Activated T-cell treated with anti-CD3 and anti-CD28 coated beads, Interleukin-2, amount 50 U/mL, for 1 hour (primary cell): ENCODE data around the gene NOC3L.
"Not testable (repeated sequence)": the region's sequence is repeated elsewhere in the genome, so short reads cannot be mapped to it uniquely, and the experiment has no call there.

Experiments
- DNase-seq: peaks from one replicate; pipeline ENCODE4 v3.0.0-alpha.2; 2020

Gene NOC3L, protein sequence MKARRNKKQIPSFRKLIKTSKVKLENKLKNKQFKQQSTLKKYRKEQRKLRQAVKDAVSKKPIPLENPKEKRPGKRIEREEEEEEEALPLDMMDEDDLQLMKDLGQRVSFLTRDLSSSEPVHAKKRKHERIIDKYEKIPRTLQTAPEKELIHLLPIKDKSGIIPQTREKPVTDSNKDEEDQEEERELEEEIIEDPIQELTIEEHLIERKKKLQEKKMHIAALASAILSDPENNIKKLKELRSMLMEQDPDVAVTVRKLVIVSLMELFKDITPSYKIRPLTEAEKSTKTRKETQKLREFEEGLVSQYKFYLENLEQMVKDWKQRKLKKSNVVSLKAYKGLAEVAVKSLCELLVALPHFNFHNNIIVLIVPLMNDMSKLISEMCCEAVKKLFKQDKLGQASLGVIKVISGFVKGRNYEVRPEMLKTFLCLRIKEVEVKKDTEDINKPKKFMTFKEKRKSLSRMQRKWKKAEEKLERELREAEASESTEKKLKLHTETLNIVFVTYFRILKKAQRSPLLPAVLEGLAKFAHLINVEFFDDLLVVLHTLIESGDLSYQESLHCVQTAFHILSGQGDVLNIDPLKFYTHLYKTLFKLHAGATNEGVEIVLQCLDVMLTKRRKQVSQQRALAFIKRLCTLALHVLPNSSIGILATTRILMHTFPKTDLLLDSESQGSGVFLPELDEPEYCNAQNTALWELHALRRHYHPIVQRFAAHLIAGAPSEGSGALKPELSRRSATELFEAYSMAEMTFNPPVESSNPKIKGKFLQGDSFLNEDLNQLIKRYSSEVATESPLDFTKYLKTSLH

DNA sequence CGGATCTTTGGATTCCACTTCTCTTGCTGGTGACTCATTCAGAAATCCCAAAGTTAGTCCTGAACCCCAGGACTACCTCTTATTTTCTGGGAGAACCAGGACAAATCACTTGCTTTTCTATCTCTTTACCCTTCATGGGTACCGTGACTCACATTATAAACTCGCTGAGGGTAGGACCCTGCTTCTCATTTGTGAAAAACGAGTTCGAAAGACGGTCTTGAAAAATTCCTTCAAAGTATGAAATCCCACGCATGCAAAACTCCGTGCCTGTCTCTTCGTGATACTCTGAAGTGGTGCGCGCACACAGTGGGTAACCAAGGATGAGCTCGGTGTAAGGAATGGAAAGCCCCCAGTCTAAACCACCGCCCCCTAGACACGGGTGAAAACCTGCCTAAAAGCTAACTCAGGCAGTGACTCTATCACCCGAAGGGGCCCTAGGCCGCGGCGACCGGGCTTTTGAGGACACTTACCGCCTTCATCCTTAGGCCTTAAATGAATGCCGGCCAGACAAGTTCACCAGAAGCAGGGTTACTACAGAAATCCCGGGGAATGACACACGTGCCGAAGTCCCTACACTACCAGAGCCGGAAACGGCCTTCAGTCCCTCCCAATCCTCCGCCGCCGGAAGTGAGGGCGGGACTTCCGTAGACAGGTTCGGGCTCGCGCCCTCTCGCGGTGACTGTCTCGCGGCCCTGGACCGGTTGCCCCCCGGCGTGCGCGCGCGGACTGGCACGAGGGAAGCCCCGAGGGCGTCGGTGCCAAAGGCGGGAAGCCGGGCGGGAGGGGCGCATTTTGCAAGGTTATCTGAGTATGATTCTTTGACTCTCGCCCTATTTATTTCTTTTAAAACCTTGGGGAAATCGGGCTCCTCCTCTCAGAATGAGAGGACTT lies at the start of gene NOC3L:
Gene NOC3L, minus strand, starts transcription at position 580 of the 891 bp plus-strand sequence. Its CDS starts 101 bp downstream, at position 479.
- peak; percentile 94 for DNase-seq

DNA sequence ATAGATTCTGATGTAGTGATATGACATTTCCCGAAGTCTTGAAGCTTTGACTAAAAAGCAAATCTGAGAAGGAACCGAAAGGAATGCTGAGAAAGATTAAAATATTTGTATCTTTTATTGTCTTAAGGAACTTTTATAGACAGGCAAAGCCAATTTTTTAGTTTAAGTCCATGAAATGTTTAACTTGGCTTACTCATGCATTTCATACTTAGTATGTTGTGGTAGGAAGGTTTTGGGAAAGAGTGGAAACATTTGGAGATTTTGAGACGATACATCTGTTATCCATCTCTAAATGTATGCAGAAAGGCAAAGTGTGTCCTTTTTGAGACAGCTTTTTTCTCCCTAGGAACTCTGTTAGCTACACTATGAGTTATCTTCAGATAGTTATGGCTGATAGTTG lies 49.7 kb upstream of the NOC3L start:
- no peak for DNase-seq

DNA sequence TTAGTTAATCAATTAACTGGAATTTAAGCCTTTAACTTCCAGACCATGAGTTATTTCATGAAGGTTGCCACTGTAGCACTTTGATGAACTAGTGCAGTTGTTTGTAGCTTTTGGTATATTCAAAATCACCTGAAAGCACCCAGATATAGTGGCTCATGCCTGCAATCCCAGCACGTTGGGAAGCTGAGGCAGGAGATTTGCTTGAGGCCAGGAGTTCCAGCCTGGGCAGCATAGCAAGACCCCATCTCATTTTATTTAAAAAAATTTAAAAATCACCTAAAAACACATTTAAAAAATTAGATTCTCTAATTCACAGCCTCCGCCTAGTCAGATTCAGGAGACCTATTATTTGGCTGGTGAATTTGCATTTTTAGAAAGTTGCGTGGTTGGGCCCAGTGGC lies 48.6 kb upstream of the NOC3L start:
- DNase-seq: no peak

DNA sequence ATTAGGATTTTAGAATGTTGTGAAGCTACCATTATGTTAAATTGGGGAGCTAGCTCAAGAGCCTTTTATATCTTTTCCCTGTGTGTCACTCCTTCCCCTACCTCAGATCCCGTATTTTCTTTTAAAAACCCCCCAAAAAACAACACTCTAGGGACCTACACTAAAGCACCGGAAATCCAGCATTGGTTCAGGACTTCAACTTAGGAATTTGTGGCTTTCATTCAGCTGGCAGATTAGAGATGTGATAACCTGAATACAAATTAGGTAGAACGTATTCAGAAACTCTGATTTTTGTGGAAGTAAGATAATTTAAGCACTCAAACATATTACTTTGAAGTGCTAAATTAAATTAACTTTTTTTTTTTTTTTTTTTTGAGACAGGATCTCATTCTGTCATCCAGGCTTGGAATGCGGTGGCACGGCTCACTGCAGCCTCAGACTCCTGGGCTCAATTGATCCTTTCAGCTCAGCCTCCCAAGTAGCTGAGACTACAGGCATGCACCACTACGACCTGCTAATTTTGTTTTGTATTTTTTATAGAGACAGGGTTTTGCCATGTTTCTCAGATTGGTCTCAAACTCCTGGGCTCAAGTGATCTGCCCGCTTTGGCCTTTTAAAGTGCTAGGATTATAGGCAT lies 46.4 kb upstream of the NOC3L start:
- DNase-seq: no peak

DNA sequence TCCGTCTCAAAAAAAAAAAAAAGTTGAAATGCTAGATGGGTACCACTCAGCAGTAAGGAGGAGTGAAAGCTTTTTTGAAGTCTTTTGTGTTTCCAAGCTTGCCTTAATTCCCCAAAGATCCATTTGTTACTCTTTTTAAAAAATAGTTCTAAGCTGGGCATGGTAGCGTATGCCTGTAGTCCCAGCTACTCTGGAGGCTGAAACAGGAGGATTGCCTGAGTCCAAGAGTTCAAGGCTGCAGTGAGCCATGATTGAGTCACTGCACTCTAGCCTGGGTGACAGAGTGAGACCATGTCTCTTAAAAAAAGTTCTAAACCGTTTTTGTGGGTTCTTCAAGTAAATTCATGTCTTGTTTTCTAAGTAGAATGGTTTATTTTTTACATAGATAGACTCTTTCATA lies 44.9 kb upstream of the NOC3L start:
- no peak for DNase-seq

DNA sequence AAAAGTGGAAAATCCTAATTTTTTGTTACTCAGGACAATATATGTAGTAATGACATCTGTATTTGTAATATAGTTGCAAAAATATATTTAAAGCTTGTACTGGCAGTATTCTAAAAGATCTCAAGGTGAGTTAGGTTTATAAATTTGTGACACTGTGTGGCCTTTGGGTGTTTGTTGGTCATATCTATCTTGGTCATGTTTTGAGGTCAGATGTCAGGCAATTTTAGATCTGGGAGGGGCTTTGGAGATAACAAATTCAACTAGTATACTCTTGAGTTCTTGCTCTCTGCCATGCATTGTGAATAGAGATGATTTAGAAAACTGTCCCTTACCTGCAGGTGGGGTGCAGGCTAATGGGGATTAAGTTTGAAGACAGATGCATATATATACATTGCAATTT lies 42.7 kb upstream of the NOC3L start:
- no peak for DNase-seq

DNA sequence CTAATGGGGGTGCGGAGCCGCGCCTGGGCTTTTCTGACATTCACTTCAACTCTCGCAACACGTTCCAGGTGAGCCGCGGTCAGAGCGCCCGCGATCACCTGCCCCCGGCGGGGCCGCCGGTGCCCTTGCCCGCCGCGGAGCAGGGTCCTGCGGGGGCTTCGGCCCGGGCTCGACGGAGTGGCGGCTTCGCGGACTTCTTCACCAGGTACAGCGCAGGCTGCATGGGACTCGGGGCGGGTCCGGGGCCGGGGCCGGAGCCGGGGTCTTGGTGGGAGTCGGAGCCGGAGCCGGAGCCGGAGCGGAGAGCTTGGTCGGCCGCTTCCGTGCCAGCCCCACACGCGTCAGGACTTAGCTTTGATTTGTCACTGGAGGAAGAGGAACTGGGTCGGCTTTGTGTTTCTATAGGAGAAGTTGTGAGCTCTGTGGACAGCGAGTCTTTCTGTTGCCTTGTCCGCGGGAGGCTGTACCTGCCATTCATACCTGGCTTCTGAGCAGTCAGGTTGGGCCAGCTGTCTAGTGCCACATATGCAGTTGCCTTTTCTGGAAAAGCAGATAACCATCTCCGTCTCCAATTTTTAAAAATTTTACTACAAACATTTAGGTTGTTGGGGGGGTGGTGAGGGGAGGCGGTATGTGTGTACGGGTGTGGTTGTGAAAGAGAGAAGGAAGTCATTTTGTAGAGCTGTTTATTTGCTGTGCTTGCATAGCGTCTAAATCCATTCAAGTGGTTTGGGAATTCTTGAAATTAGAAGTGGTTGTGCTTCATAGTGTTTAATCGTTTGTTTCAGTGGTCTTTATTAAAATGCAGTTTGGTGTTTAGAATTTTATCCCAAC lies 40.9 kb upstream of the NOC3L start:
- peak; percentile 24 for DNase-seq

DNA sequence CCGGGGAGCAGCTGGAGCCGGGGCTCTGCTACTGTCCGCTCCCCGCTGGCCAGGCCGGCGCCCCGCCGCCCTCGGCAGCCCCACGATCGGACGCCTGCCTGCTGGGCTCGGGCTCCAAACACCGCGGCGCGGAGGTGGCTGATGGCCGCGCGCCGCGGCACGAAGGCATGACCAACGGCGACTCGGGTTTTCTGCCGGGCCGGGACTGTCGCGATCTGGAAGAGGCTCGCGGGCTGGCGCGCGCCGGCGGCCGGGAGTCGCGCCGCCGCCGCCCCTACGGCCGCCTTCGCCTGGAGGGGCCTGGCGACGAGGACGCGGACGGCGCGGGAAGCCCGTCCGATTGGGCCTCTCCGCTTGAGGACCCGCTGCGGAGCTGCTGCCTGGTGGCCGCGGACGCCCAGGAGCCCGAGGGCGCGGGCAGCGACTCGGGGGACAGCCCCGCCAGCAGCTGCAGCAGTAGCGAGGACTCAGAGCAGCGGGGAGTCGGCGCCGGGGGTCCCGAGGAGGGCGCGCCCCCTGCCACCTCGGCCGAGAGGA lies 40.2 kb upstream of the NOC3L start:
- peak; percentile 35 for DNase-seq

DNA sequence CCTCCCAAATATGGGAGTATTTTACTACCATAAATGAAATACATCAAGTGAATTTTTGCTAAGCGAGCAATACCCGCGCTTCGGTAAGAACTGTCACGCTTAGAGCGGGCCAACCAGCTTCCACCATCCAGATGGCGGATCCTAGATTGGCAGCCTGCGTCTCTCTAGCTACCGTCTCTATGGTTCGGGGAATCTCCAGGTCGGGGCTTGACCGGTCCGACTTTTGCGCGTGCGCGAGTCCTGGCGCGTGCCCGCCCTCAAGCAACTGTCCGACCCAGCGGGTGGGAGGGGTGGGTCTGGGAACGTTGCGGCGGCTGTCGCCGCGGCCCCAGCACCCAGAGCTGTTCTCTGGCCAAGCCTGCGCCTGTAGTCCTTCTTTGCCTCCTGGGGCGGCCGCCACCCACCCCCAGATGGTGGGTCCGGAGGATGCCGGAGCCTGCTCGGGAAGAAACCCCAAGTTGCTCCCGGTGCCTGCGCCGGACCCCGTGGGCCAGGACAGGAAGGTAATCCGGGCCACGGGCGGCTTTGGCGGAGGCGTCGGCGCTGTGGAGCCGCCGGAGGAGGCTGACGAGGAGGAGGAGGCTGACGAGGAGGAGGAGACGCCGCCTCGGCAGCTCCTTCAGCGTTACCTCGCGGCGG lies 39.6 kb upstream of the NOC3L start, which contains the start of gene TBC1D12:
Gene TBC1D12, plus strand, starts transcription at position 338 of the 639 bp plus-strand sequence. Its CDS starts 73 bp downstream, at position 411.
- no peak for DNase-seq

DNA sequence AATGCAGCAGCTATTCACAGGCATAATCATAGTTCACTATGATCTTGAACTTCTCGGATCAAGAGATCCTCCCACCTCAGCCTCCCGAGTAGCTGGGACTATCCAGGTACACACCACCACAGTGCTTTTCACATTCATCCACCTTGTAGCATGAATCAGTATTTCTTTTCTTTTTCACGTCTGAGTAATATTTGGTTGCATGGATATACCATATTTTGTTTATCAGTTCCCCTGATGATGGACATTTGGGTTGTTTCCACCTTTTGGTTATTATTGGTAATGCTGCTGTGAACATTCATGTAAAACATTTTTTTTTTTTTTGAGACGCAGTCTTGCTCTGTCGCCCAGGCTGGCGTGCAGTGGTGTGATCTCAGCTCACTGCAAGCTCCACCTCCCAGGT lies 36.0 kb upstream of the NOC3L start:
- no peak for DNase-seq

DNA sequence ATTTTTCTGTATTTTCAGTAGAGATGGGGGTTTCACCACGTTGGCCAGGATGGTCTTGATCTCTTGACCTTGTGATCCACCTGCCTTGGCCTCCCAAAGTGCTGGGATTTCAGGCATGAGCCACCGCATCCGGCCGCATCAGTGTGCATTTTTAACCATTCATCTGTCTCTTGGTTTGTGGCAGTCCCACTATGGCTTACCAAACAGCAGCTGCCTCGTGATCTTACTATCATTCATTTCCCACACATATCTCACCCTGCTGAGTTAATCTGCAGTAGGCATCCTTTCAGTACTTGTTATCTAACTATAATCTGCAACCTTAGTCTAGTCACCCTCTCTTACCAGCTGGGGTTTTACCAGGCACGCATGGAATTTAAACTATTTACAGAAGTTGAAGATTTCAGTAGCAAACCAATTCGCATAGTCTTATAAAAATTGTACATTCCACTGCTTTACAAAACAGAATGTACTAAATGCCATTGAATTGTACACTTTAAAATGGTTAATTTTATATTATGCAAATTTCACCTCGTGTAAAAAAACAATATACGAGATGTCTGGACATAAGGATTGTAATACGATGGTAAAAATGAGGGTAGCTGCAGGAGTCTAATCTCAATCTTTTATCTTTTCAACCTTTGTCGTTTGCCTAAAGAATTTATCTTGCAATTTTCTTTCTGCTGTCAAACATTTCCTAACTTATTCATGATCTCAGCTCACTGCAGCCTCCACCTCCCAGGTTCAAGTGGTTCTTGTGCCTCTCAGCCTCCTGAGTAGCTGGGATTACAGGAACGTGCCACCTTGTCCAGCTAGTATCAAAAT lies 35.0 kb upstream of the NOC3L start:
- no peak for DNase-seq

DNA sequence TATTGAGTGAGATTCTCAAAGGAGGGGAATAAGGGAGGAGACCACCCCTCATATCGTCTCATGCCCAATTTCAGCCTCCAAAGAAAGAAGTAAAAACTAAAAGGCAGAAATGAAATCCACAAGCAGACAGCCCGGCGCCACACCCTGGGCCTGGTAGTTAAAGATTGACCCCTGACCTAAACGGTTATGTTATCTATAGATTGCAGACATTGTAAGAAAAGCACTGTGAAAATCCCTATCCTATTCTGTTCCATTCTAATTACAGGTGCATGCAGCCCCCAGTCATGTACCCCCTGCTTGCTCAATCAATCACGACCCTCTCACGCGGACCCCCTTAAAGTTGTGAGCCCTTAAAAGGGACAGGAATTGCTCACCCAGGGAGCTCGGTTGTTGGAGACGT lies 29.4 kb upstream of the NOC3L start:
- DNase-seq: not testable (repeated sequence)

DNA sequence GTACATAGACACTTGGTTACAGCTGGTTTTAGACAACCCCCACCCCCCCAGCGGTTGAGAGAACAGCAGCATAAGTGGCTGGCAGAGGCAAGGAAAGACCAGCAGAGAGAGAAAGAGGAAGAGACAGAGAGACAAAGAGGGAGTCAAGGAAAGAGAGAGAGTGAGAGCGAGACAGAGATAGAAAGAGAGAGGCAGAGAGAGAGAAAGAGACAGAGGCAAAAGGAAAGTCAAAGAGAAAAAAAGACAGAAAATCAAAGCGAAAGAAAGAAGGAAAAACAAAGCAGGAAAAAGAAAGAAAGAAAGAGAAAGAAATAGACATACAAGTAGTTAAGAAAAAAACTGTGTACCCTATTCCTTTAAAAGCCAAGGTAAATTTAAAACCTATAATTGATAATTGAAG lies 23.0 kb upstream of the NOC3L start:
- not testable (repeated sequence) for DNase-seq

DNA sequence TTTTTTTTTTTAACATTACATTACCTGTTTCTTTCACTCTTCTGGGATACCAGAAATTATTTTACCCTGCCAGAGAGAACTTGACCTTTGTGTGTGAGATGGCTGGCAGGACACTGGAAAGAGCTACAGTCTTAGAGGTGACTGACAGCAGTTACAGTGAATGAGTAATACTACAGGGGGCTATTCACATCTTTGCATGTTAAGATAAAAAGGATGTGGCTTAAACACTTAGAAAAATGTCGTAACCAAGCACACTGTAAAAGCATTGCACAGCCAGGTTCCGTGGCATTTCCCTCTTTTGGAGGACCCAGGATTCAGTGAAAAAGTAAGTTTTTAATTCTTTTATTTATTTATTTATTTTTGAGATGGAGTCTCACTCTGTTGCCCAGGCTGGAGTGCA lies 20.8 kb upstream of the NOC3L start:
- DNase-seq: no peak

DNA sequence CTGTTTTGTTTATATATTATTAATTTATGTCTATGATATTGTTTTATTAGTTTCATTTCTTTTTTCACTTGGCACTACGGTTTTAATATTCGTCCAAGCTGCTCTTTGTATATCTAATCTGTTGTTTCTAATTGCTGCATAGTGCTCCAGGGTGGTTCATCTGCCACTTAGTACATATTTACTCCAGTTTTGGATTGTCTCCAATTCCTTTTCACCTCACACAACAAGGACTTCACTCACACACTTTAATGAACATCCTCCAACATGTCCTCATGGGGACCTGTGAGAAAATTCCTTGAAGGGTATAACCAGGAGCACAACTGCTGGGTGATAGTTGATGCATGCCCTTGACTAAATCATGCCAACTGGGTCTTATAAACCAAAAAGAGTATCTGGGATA lies 14.1 kb upstream of the NOC3L start:
- DNase-seq: no peak

DNA sequence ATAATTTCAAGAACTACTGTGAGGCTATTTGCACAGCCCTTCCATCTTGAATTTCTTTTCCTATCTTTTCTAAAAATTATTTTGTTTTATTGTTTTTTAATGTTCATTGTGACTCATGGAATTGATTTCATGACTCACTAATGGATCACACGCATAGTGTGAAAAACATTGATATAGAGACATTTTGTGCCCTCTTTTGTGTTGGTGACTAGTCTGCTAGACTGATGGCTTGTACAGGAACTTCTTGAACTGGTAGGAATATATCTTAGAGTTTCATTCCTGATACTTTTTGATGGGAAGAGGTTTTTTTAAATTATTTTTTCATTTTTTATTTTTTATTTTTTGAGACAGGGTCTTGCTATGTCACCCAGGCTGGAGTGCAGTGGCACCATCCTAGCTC lies 12.6 kb upstream of the NOC3L start:
- no peak for DNase-seq

DNA sequence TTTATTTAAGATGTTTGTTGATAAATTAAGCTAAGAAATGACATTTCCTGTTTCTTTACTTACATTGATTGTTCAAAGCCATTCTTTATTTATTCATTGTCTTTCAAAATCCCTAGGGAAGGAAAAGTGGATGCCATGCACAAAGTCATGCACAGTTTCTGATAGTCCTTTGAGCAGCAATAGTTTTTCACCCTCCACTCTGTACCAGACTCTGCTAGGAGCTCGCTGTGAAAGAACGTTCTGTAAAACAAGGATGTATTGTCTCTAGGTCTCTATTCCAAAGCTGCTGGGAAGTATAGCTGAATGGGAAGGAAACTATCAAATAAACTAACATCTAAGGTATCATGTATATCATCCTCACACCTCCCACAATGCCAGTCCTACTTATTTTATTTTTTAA lies 7.8 kb upstream of the NOC3L start:
- no peak for DNase-seq

DNA sequence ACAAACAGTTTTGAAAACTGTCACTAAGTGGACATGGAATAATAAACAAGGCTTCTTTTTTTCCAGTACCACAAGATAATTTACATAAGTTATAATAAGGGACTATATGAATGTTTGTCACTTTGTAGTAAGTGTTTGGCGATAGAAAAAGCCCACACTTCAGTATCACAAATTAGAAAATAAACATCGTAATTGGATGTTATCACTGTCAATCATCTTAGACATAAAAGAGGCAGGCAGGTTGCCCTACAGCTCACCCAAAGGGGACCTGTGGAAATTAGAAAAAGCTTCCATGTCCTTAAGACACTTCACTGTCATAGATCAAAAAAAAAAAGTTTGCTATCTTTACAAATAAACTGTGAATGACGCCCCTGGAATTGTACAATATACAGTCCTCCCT lies 3.6 kb upstream of the NOC3L start:
- DNase-seq: no peak

DNA sequence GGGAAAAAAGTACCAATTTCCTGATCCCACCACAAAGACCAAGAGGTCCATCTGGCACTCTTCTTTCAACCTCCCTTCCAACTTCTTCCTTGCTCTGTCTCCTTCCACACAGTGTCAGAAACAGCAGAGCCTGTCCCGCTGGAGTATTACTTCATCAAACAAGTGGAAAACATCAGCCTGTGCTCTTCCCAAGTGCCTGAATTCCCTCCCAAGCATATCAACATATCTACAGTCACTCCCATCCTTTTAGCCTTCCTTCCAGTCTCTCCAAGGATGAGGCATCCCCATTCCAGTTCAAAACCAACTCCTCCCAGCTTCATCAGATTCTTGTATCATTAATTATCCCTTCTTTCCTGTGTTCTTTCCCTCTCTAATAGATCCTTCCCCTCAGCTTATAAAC lies 1.7 kb upstream of the NOC3L start:
- DNase-seq: no peak

DNA sequence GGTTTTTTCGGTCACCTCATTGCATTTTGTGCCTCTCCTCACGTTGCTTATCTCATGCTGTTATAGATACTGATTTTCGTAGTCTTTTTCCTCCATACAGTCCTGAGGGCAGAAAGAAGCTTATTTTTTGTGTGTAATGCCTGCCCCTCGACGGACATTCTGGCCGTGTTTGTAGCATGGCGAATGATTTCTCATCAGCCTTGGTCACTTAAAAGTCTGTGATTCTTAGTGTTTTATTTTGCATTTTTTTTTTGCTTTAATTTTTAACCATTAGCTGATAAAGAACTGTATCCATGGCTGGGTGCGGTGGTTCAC lies 469 bp upstream of the NOC3L start:
- DNase-seq: no peak
